Neural cell (in vitro differentiated cells): Measurements from ENCODE around the gene DCTD. TPM values are rescaled to one million over a fixed set of nuclear protein-coding genes. Genes with fewer than 3 reads are reported as not detected.

Experiments
- H2AFZ ChIP-seq: fragments of 200-600, 300-800 bp; sonication (generic), shearing (Covaris generic); 2 replicates; pipeline ENCODE4 v1.6.0; 2014; ENCODE audit warnings: low read depth, mild to moderate bottlenecking, antibody characterized with exemption, low read length, moderate library complexity
- H3F3A ChIP-seq: fragments of 200-600 bp; shearing (Covaris generic); 2 replicates; pipeline ENCODE4 v1.6.1; 2016; ENCODE audit warnings: mild to moderate bottlenecking, moderate library complexity, mixed read lengths, antibody characterized with exemption, low read length; ENCODE audit not compliant: insufficient read depth, poor library complexity, severe bottlenecking
- H3K27ac ChIP-seq: fragments of 200-600, 300-800 bp; sonication (generic), shearing (Covaris generic); 2 replicates; pipeline ENCODE4 v1.5.1; 2014; ENCODE audit warnings: mild to moderate bottlenecking, low read length, moderate library complexity
- H3K27me3 ChIP-seq: fragments of 300-800, 200-600 bp; sonication (generic), shearing (Covaris generic); 2 replicates; pipeline ENCODE4 v1.6.0; 2014; ENCODE audit warnings: mild to moderate bottlenecking, low read depth, low read length, moderate library complexity; ENCODE audit not compliant: insufficient read depth
- H3K36me3 ChIP-seq: fragments of 300-800, 200-600 bp; sonication (generic), shearing (Covaris generic); 2 replicates; pipeline ENCODE4 v1.5.1; 2014; ENCODE audit warnings: mild to moderate bottlenecking, antibody characterized with exemption, low read length, moderate library complexity; ENCODE audit not compliant: insufficient read depth
- H3K4me2 ChIP-seq: fragments of 300-800, 200-600 bp; sonication (generic), shearing (Covaris generic); 2 replicates; pipeline ENCODE4 v1.6.0; 2014; ENCODE audit warnings: mild to moderate bottlenecking, low read length
- H3K4me3 ChIP-seq: fragments of 300-800, 200-600 bp; sonication (generic), shearing (Covaris generic); 2 replicates; pipeline ENCODE4 v1.5.1; 2014; ENCODE audit warnings: mild to moderate bottlenecking, low read length, moderate library complexity
- H3K79me2 ChIP-seq: fragments of 200-600 bp; shearing (Covaris generic); replicated peaks from 2 replicates; pipeline ENCODE4 v1.6.0; 2014; ENCODE audit warnings: mild to moderate bottlenecking, low read length, moderate library complexity; ENCODE audit not compliant: insufficient read depth
- H3K9ac ChIP-seq: fragments of 300-800, 200-600 bp; sonication (generic), shearing (Covaris generic); 2 replicates; pipeline ENCODE4 v1.6.1; 2016; ENCODE audit warnings: mild to moderate bottlenecking, low read length, mixed read lengths
- H3K9me2 ChIP-seq: fragments of 200-600 bp; shearing (Covaris generic); 2 replicates; pipeline ENCODE4 v1.6.1; 2016; ENCODE audit warnings: mild to moderate bottlenecking, low read length, mixed read lengths; ENCODE audit not compliant: insufficient read depth
- H3K9me3 ChIP-seq: fragments of 200-600, 300-800 bp; sonication (generic), shearing (Covaris generic); 2 replicates; pipeline ENCODE4 v1.6.1; 2016; ENCODE audit warnings: mild to moderate bottlenecking, mixed run types, low read length, moderate library complexity, mixed read lengths
- H4K20me1 ChIP-seq: fragments of 200-600 bp; shearing (Covaris generic); 2 replicates; pipeline ENCODE4 v1.6.1; 2016; ENCODE audit warnings: mild to moderate bottlenecking, mixed run types; ENCODE audit not compliant: insufficient read depth
- CTCF ChIP-seq: fragments of 450-650 bp; IDR thresholded peaks from 2 replicates; pipeline ENCODE4 v1.5.1; 2014; ENCODE audit warnings: antibody characterized with exemption, mild to moderate bottlenecking, moderate library complexity; ENCODE audit not compliant: poor library complexity, severe bottlenecking
- EP300 ChIP-seq: fragments of 450-650 bp; conservative IDR thresholded peaks from 2 replicates; pipeline ENCODE4 v1.6.1; 2014; ENCODE audit warnings: antibody characterized with exemption, mild to moderate bottlenecking, moderate library complexity; ENCODE audit not compliant: poor library complexity, severe bottlenecking
- EZH2 ChIP-seq: fragments of 200-600, 300-800 bp; shearing (Covaris generic), sonication (generic); IDR thresholded peaks from 2 replicates; pipeline ENCODE4 v1.6.1; 2014; ENCODE audit warnings: antibody characterized with exemption, low read length, borderline replicate concordance, mild to moderate bottlenecking; ENCODE audit not compliant: insufficient read depth, poor library complexity, severe bottlenecking
- MXI1 ChIP-seq: fragments of 450-650 bp; conservative IDR thresholded peaks from 2 replicates; pipeline ENCODE4 v1.6.1; 2014; ENCODE audit warnings: antibody characterized with exemption, mild to moderate bottlenecking; ENCODE audit not compliant: poor library complexity, severe bottlenecking
- POLR2AphosphoS5 ChIP-seq: IDR thresholded peaks from 2 replicates; pipeline ENCODE4 v1.6.1; 2012
- RAD21 ChIP-seq: fragments of 450-650 bp; conservative IDR thresholded peaks from 2 replicates; pipeline ENCODE4 v1.6.1; 2014; ENCODE audit warnings: antibody characterized with exemption, mild to moderate bottlenecking, moderate library complexity
- REST ChIP-seq: IDR thresholded peaks from 2 replicates; pipeline ENCODE4 v1.6.1; 2012; ENCODE audit warnings: borderline replicate concordance
- SMC3 ChIP-seq: fragments of 450-650 bp; conservative IDR thresholded peaks from 2 replicates; pipeline ENCODE4 v1.6.1; 2014; ENCODE audit warnings: antibody characterized with exemption, mild to moderate bottlenecking, moderate library complexity; ENCODE audit not compliant: poor library complexity
- TAF1 ChIP-seq: IDR thresholded peaks from 2 replicates; pipeline ENCODE4 v1.6.1; 2012; ENCODE audit warnings: low read depth
- polyA plus RNA-seq: library from polyadenylated mRNA; depleted of rRNA; stranded (reverse); fragments of >200 nt; gene quantifications from 2 replicates; pipeline ENCODE4 v1.2.3, GENCODE V29; 2014

The DCTD gene
- polyA plus RNA-seq, 1 donor from 2014 or later: 26.4 TPM

GRCh38 chr4:182908124-182908523 is 9.1 kb downstream of the DCTD start:
- no peaks in the 10 kb centered on the region for H3K79me2 ChIP-seq
- no peaks in the 10 kb centered on the region for H3K9me3 ChIP-seq
- H4K20me1 ChIP-seq: no peaks in the 10 kb centered on the region
- no peak overlapping the region for H3K27ac ChIP-seq
- no peak overlapping the region for H3K9ac ChIP-seq
- H3K4me2 ChIP-seq: no peak overlapping the region
- H3F3A ChIP-seq: no peaks in the 10 kb centered on the region
- H3K36me3 ChIP-seq: no peaks in the 10 kb centered on the region
- no peaks in the 10 kb centered on the region for H3K27me3 ChIP-seq
- no peak overlapping the region for H3K4me3 ChIP-seq
- H2AFZ ChIP-seq: no peak overlapping the region
- H3K9me2 ChIP-seq: no peaks in the 10 kb centered on the region
- TF ChIP-seq RAD21: no peak
- TF ChIP-seq MXI1: no peak

GRCh38 chr4:182907396-182907795 is 9.8 kb downstream of the DCTD start:
- Histone ChIP-seq H3K4me3 (no peak overlapping the region), H3K9ac (no peak overlapping the region), H3K36me3 (no peaks in the 10 kb centered on the region), H3K79me2 (no peaks in the 10 kb centered on the region), H3K9me2 (no peaks in the 10 kb centered on the region), H3K4me2 (no peak overlapping the region), H3F3A (no peaks in the 10 kb centered on the region), H2AFZ (no peak overlapping the region), H3K27ac (no peak overlapping the region), H3K27me3 (no peaks in the 10 kb centered on the region), H4K20me1 (no peaks in the 10 kb centered on the region), H3K9me3 (no peaks in the 10 kb centered on the region)
- no peak for TF ChIP-seq SMC3
- no peak for TF ChIP-seq EP300
- TF ChIP-seq RAD21: no peak
- TF ChIP-seq EZH2: no peak
- no peak for TF ChIP-seq TAF1
- TF ChIP-seq MXI1: no peak
- no peak for TF ChIP-seq CTCF
- TF ChIP-seq POLR2AphosphoS5: no peak
- TF ChIP-seq REST: no peak

GRCh38 chr4:182906786-182907185 is 10.4 kb downstream of the DCTD start:
- Histone ChIP-seq H3K36me3 (no peaks in the 10 kb centered on the region), H2AFZ (no peak overlapping the region), H3K79me2 (no peaks in the 10 kb centered on the region), H3K9me2 (no peaks in the 10 kb centered on the region), H3K4me3 (no peak overlapping the region), H3F3A (no peaks in the 10 kb centered on the region), H4K20me1 (no peaks in the 10 kb centered on the region), H3K9ac (no peak overlapping the region), H3K27me3 (no peaks in the 10 kb centered on the region), H3K9me3 (no peaks in the 10 kb centered on the region), H3K4me2 (no peak overlapping the region), H3K27ac (no peak overlapping the region)
- TF ChIP-seq SMC3 (no peak), REST (no peak), TAF1 (no peak), CTCF (no peak), MXI1 (no peak), EZH2 (no peak), POLR2AphosphoS5 (no peak), RAD21 (no peak), EP300 (no peak)
